ENCODE measurements around the gene RPS16. TPM values are rescaled to one million over a fixed set of nuclear protein-coding genes. Genes with fewer than 3 reads are reported as not detected.

The RPS16 gene
- total and polyA plus RNA-seq, 2 of the 13 experiments (the other 11 are each of a cell fraction or from before 2014, with no cell fraction given) = 488 to 2,583 TPM

DNA sequence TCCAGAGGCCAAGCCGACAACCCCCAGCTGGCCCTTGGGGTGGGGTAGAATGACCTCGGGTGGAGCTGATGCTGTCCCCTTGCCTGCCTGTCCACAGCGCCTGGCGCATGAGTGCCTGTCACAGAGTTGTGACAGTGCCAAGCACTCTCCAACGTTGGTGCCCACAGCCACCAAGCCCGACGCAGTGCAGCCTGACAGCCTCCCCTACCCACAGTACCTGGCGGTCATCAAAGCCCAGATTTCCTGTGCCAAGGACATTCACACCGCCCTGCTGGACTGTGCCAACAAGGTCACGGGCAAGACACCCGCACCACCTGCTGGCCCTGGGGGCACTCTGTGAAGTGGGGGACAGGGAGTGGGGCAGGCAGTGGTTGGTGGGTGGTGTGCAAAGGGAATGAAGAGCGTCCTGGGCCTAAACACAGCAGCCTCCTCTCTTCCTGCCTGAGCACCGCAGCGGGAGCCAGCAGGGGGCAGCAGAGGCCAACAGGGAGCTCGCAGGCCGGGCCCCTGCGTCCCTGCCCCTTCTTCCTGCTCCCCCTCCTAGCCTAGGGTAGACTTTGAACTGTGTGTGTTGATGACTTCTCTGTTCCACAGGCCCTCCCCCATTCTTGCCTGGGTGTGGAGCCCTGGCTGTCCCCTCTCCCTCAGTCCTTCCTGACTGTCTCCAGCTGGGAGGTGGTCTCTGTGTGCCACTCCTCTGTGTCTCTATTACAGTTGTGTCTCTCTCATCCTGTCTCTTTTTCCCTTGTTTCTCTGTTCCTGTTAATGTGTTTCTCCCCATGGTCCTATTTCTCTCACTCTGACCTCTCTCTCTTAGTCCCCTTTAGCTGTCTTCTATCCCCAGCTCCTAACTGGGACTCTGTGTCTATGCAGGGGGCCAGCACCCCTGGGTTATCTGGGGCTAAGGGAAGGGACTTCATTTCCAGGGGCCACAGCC lies 38.1 kb downstream of the RPS16 start (continued):
- no peak for TF ChIP-seq RERE (CRISPR knock-in tag; IDR thresholded peaks at IDR 0.05; ENCODE audit: low read depth)
- no peak for TF ChIP-seq PCBP2 (optimal IDR thresholded peaks at IDR 0.05; ENCODE audit: low read depth, low read length, poor library complexity, severe bottlenecking)
- TF ChIP-seq HNRNPLL (IDR thresholded peaks at IDR 0.05; ENCODE audit: low read depth, low read length, poor library complexity, severe bottlenecking) = no peak
- TF ChIP-seq ISX (CRISPR knock-in tag; conservative IDR thresholded peaks at IDR 0.05) = no peak
- no peak for TF ChIP-seq NFE2L1 (CRISPR knock-in tag; IDR thresholded peaks at IDR 0.05; ENCODE audit: borderline replicate concordance)
- TF ChIP-seq, protein P1, sequence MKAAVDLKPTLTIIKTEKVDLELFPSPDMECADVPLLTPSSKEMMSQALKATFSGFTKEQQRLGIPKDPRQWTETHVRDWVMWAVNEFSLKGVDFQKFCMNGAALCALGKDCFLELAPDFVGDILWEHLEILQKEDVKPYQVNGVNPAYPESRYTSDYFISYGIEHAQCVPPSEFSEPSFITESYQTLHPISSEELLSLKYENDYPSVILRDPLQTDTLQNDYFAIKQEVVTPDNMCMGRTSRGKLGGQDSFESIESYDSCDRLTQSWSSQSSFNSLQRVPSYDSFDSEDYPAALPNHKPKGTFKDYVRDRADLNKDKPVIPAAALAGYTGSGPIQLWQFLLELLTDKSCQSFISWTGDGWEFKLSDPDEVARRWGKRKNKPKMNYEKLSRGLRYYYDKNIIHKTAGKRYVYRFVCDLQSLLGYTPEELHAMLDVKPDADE (CRISPR knock-in tag; IDR thresholded peaks at IDR 0.05) = no peak
- no peak for TF ChIP-seq ZNF512 (CRISPR knock-in tag; IDR thresholded peaks at IDR 0.05)
- peak; percentile 68; the same call in 1 of the 2 replicates for TF ChIP-seq ZNF761 (CRISPR knock-in tag; conservative IDR thresholded peaks at IDR 0.05)
- TF ChIP-seq CHCHD3 (CRISPR knock-in tag; IDR thresholded peaks at IDR 0.05) = no peak
- peak; percentile 81 for TF ChIP-seq ISL2 (CRISPR knock-in tag; IDR thresholded peaks at IDR 0.05)
- TF ChIP-seq ZNF484 (CRISPR knock-in tag; IDR thresholded peaks at IDR 0.05; ENCODE audit: borderline replicate concordance, low read depth) = no peak
- peak; percentile 26; the same call in 1 of the 2 replicates for TF ChIP-seq ZNF33B (CRISPR knock-in tag; IDR thresholded peaks at IDR 0.05)
- TF ChIP-seq, protein P2, sequence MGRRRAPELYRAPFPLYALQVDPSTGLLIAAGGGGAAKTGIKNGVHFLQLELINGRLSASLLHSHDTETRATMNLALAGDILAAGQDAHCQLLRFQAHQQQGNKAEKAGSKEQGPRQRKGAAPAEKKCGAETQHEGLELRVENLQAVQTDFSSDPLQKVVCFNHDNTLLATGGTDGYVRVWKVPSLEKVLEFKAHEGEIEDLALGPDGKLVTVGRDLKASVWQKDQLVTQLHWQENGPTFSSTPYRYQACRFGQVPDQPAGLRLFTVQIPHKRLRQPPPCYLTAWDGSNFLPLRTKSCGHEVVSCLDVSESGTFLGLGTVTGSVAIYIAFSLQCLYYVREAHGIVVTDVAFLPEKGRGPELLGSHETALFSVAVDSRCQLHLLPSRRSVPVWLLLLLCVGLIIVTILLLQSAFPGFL (CRISPR knock-in tag; IDR thresholded peaks at IDR 0.05) = no peak
- TF ChIP-seq, protein P3, sequence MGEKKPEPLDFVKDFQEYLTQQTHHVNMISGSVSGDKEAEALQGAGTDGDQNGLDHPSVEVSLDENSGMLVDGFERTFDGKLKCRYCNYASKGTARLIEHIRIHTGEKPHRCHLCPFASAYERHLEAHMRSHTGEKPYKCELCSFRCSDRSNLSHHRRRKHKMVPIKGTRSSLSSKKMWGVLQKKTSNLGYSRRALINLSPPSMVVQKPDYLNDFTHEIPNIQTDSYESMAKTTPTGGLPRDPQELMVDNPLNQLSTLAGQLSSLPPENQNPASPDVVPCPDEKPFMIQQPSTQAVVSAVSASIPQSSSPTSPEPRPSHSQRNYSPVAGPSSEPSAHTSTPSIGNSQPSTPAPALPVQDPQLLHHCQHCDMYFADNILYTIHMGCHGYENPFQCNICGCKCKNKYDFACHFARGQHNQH (CRISPR knock-in tag; IDR thresholded peaks at IDR 0.05) = peak; percentile 98
- TF ChIP-seq ZSCAN30 (CRISPR knock-in tag; IDR thresholded peaks at IDR 0.05) = no peak
- peak; percentile 86 for TF ChIP-seq HOXA3 (CRISPR knock-in tag; IDR thresholded peaks at IDR 0.05)

All from HepG2 (cell line).